ENCODE measurements around the gene NFILZ. TPM values are rescaled to one million over a fixed set of nuclear protein-coding genes. Genes with fewer than 3 reads are reported as not detected.

The NFILZ gene
- total RNA-seq, 6 experiments from 2014 or later, result not detected

DNA sequence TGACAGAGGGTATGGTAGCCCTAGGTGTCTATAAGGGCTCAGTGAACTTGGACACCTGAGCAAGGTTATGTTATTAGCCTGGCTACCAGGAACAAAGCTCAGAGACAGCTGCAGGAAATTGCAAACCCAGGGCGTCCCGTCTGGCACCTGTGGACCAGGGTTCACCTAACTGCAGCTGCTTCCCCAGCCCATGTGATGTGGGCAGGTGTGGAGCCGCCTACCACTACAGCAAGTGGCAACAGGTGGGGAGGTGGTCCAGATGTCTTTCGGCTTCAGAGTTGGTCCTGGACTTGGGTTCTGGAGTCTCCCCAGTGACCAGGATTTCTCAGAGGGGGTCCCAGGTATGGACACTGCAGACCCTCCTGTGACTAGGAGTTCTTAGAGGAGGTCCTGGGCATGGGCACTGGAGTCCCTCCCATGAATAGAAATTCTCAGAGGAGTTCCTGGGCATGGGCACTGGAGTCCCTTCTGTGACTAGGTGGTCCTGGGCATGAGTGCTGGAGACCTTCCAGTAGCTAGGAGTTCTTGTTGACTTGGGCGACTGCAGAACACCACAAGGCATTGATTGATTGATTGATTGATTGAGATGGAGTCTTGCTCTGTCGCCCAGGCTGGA, 43.0 kb downstream of the NFILZ start:
- TF ChIP-seq, protein P1, sequence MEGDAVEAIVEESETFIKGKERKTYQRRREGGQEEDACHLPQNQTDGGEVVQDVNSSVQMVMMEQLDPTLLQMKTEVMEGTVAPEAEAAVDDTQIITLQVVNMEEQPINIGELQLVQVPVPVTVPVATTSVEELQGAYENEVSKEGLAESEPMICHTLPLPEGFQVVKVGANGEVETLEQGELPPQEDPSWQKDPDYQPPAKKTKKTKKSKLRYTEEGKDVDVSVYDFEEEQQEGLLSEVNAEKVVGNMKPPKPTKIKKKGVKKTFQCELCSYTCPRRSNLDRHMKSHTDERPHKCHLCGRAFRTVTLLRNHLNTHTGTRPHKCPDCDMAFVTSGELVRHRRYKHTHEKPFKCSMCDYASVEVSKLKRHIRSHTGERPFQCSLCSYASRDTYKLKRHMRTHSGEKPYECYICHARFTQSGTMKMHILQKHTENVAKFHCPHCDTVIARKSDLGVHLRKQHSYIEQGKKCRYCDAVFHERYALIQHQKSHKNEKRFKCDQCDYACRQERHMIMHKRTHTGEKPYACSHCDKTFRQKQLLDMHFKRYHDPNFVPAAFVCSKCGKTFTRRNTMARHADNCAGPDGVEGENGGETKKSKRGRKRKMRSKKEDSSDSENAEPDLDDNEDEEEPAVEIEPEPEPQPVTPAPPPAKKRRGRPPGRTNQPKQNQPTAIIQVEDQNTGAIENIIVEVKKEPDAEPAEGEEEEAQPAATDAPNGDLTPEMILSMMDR (IDR thresholded peaks at IDR 0.05), result no peak
- TF ChIP-seq POLR2A (IDR thresholded peaks at IDR 0.05), result no peak
- Histone ChIP-seq H3K27me3 (no peaks in the 10 kb centered on the region), H3K4me1 (no peaks in the 10 kb centered on the region), H3K9me3 (no peaks in the 10 kb centered on the region), H3K27ac (no peak overlapping the region), H3K4me3 (no peak overlapping the region), H3K36me3 (no peaks in the 10 kb centered on the region)
- DNase-seq (no peak), ATAC-seq (no peak)
- WGBS (ENCODE audit: insufficient coverage, low coverage, low lambda C conversion rate, missing lambda C conversion rate), result 44% methylated on average over 2 of the region's 6 CpGs
- intact Hi-C loops (cut with DNase I), result no loop called here

DNA sequence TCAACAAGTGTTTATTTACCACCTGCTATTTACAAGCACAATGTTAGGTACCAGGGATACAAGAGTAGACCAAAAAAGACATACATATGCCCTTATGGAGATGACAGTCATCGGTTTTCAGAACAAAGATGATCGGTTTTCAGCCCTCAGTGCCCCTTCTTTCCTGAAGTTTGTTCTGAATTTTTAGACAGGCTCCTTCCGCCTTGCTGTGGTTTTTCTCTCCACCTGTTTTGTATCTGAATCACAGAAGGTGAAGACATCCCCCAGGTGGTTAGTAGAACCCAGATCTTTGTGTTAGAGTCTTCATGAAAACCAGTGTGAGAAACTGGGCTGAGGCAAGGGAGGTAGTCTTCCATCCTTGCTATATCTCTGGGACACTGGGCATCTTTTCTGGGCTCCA, 44.6 kb downstream of the NFILZ start:
- 59% methylated on average over 3 of the region's 3 CpGs for WGBS (ENCODE audit: insufficient coverage, low coverage, low lambda C conversion rate, missing lambda C conversion rate)
- Histone ChIP-seq H3K4me1 (no peaks in the 10 kb centered on the region), H3K4me3 (no peak overlapping the region), H3K9me3 (no peaks in the 10 kb centered on the region), H3K27me3 (no peaks in the 10 kb centered on the region), H3K36me3 (no peaks in the 10 kb centered on the region), H3K27ac (no peak overlapping the region)
- intact Hi-C loops (cut with DNase I), result no loop called here
- DNase-seq (no peak), ATAC-seq (no peak)
- TF ChIP-seq, protein P1 (IDR thresholded peaks at IDR 0.05), result no peak
- TF ChIP-seq POLR2A (IDR thresholded peaks at IDR 0.05), result no peak

DNA sequence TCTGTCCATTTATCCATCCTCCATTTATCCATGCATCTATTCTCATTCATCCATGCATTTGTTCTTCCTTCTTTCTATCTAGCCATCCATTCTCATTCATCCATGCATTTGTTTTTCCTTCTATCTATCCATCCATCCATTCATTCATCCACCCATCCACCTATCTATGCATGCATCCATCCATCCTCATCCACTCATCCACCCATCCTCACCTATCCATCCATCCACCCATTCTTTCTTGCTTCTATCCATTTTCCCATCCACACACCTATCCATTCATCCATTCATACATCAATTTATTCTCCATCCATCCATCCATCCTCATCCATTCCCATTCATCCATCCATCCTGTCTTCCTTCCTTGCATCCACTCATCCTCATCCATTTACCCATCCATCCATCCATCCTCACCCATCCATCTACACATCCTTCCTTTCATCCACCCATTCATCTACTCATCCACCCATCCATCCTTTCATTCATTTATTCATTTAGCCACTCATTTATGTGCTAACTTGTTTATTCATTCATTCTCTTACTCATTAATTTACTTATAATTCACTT, 47.9 kb downstream of the NFILZ start:
- DNase-seq (no peak), ATAC-seq (no peak)
- no peaks in the 10 kb centered on the region for H3K4me1 ChIP-seq
- no peak overlapping the region for H3K4me3 ChIP-seq
- H3K27me3 ChIP-seq, result no peaks in the 10 kb centered on the region
- TF ChIP-seq, protein P1 (IDR thresholded peaks at IDR 0.05), result no peak
- no peak for TF ChIP-seq POLR2A (IDR thresholded peaks at IDR 0.05)
- no peaks in the 10 kb centered on the region for H3K36me3 ChIP-seq
- no peaks in the 10 kb centered on the region for H3K9me3 ChIP-seq
- no peak overlapping the region for H3K27ac ChIP-seq
- intact Hi-C loops (cut with DNase I), result no loop called here

Other genes with a start within 250 kb of the NFILZ start
- gene RAB11B, start 240.3 kb upstream of the NFILZ start, total RNA-seq, result 10 to 100 TPM; 27.2 to 58.0 (median 54.2) TPM
- gene MARCHF2, start 217.3 kb upstream of the NFILZ start, total RNA-seq, result 100 to 1,000 TPM in 2 of 6 experiments, 10 to 100 TPM in 4; 22.5 to 146 (median 32.3) TPM
- 10 to 100 TPM; 31.8 to 82.5 (median 58.6) TPM for gene HNRNPM, start 185.7 kb upstream of the NFILZ start, total RNA-seq
- 1 to 10 TPM in 5 of 6 experiments, under 1 TPM in 1; 0.74 to 3.3 (median 1.5) TPM for gene PRAM1, start 128.0 kb upstream of the NFILZ start, total RNA-seq
- gene ZNF414, start 116.5 kb upstream of the NFILZ start, total RNA-seq, result 10 to 100 TPM in 4 of 6 experiments, 1 to 10 TPM in 2; 9.5 to 17.4 (median 11.9) TPM
- 10 to 100 TPM in 4 of 6 experiments, 1 to 10 TPM in 2; 7.9 to 21.5 (median 10.2) TPM for gene MYO1F, start 53.2 kb upstream of the NFILZ start, total RNA-seq
- 10 to 100 TPM in 3 of 6 experiments, 1 to 10 TPM in 3; 5.0 to 12.2 (median 9.3) TPM for gene ADAMTS10, start 19.9 kb upstream of the NFILZ start, total RNA-seq
- gene ACTL9, start 68.2 kb downstream of the NFILZ start, total RNA-seq, result not detected
- gene OR2Z1, start 91.0 kb downstream of the NFILZ start, total RNA-seq, result not detected
- 10 to 100 TPM in 3 of 6 experiments, 1 to 10 TPM in 3; 6.9 to 15.9 (median 9.9) TPM for gene ZNF558, start 201.7 kb downstream of the NFILZ start, total RNA-seq
- not detected for gene MBD3L1, start 201.7 kb downstream of the NFILZ start, total RNA-seq